ENCODE results near the gene TSPEAR.

The TSPEAR gene

GRCh38 chr21:44471996-44472395 lies 239.4 kb downstream of the TSPEAR start:
- H3K27ac ChIP-seq = no peak overlapping the region
- DNase-seq (ENCODE audit: low spot score) = no peak
- ChIA-PET CTCF (no interaction called here), POLR2A (ENCODE audit: low non-redundant PET) (no interaction called here)
- TF ChIP-seq CTCF (conservative IDR thresholded peaks at IDR 0.05; ENCODE audit: low read depth) = no peak

GRCh38 chr21:44471341-44471740 lies 240.0 kb downstream of the TSPEAR start:
- no peak for DNase-seq (ENCODE audit: low spot score)
- no peak for TF ChIP-seq CTCF (conservative IDR thresholded peaks at IDR 0.05; ENCODE audit: low read depth)
- ChIA-PET CTCF (no interaction called here), POLR2A (ENCODE audit: low non-redundant PET) (no interaction called here)
- H3K27ac ChIP-seq = no peak overlapping the region

GRCh38 chr21:44467859-44468195 lies 243.5 kb downstream of the TSPEAR start:
- no peak for DNase-seq (ENCODE audit: low spot score)
- no peak overlapping the region for H3K27ac ChIP-seq
- TF ChIP-seq CTCF (conservative IDR thresholded peaks at IDR 0.05; ENCODE audit: low read depth) = no peak
- ChIA-PET POLR2A (ENCODE audit: low non-redundant PET) (no interaction called here), CTCF (no interaction called here)

GRCh38 chr21:44466996-44467858 lies 244.1 kb downstream of the TSPEAR start:
- H3K27ac ChIP-seq = no peak overlapping the region
- TF ChIP-seq CTCF (conservative IDR thresholded peaks at IDR 0.05; ENCODE audit: low read depth) = no peak
- ChIA-PET CTCF (interaction anchor here (1.1 kb wide), 1 partner anchor 43 kb away, joined by 3 read pairs; no protein-coding TSS in a partner anchor), POLR2A (ENCODE audit: low non-redundant PET) (no interaction called here)
- no peak for DNase-seq (ENCODE audit: low spot score)

- no peak for DNase-seq (ENCODE audit: low spot score)
- TF ChIP-seq CTCF (conservative IDR thresholded peaks at IDR 0.05; ENCODE audit: low read depth) = no peak
- ChIA-PET POLR2A (ENCODE audit: low non-redundant PET) (no interaction called here), CTCF (interaction anchor here (1.1 kb wide), 1 partner anchor 44 kb away, joined by 3 read pairs; no protein-coding TSS in a partner anchor)
- H3K27ac ChIP-seq = no peak overlapping the region
These were observed 244.9 kb downstream of the TSPEAR start for GRCh38 chr21:44466351-44466954.

GRCh38 chr21:44464351-44464750 lies 247.0 kb downstream of the TSPEAR start:
- POLR2A ChIA-PET (ENCODE audit: low non-redundant PET) = no interaction called here
- TF ChIP-seq CTCF (conservative IDR thresholded peaks at IDR 0.05; ENCODE audit: low read depth) = no peak
- H3K27ac ChIP-seq = no peak overlapping the region
- no peak for DNase-seq (ENCODE audit: low spot score)
- CTCF ChIA-PET = interaction anchor here (0.6 kb wide), 1 partner anchor 1356 kb away, joined by 3 read pairs; no protein-coding TSS in a partner anchor
